HG03196 (cell line): ENCODE measurements around the gene OPA3.
"Not testable (repeated sequence)": the region's sequence is repeated elsewhere in the genome, so short reads cannot be mapped to it uniquely, and the experiment has no call there.

Source experiments
- ATAC-seq: cut with Tn5 transposase; IDR thresholded peaks from one replicate; pipeline ENCODE4 v1.9.1; 2021; ENCODE audit not compliant: unreplicated experiment

Gene OPA3

DNA sequence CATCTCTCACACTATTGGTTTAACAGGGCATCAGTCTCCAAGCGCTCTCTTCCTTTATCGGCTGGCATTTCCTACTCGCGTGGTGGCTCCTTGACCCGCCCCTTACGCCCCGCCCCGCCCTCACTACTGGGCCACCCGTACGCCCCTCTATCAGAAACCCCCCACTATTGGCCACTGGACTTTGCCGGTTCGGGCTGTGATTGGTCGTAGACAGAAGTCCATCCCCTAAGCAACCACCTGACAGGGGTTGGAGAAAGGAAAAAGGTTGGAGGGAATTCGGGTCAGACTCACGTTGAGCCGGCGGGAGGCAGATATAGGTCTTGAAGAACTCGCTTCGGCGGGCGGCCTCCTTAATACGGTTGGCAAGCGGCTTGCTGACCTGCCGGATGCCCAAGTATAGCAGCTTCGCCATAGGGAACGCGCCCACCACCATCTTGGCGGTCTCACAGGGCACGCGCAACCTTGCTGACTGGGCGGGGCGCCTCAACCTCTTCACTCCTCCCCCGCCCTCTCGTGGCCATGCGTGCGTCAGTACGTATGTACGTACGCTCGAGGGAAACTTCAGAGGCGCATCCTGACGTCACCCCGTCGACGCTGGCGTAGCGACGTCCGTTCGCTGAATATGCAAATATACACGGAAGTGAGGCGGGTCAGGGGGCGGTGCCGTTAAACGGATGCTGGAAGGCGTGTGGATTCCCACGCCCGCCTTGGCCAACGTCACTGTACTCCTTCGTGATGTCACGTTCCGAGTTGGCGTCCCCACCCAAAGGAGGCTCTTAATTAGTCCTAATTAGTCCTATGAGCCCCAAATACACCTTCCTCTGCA, at the start of gene OPA3:
Gene OPA3 (minus strand): TSS at position 471 of the 826 bp plus-strand sequence. CDS start 38 bp downstream, at position 433.
- peak; percentile 89 for ATAC-seq

DNA sequence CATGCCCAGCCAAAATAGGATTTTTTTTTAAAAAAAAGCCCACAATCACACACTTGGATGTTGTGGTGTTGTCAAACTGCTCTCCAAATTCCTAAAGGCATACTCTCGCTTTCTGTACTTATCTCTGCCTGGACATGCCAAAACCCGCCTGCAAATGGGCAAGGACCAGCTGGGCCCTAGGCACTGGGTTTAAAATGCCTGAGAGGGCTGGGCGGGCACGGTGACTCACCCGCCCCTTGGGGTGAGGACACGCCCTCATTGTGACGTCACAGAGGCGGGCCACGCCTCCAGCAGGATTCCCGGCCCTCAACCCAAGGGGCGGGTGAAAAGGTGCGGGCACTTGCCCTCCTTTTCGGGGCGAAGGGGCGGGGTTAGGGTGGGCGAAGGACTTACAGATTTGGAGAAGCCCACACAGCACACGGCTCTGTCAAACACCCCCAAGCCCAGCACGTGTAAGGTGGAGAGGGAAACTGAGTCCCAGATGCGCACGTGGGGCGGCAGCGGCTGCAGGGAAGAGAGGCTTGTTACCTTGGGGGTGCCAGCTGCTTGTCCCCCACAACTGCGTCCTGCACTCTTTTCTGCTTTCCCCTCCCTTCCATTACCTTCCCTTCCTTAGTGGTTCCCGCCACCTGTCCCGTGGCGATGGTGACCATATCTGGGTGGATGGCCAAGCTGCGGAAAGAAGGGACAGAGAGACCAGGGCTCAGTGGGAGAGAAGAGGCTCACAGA, 48.0 kb upstream of the OPA3 start:
- ATAC-seq, result no peak

DNA sequence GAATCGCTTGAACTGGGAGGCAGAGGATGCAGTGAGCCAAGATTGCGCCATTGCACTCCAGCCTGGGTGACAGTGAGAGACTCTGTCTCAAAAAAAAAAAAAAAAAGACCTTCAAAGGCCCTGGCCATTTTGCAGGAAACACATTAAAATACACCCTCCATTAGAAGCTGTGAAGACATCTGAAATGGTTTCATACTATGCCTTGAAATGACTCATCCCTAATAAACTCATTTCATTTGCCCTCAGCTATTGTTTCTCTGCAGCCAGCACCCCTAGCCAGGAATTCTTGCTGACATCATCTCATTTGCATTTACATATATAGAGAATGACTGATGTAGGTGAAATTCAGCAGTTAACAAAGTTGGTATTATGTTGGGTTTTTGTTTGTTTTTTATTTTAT, 45.9 kb upstream of the OPA3 start:
- ATAC-seq, result no peak

DNA sequence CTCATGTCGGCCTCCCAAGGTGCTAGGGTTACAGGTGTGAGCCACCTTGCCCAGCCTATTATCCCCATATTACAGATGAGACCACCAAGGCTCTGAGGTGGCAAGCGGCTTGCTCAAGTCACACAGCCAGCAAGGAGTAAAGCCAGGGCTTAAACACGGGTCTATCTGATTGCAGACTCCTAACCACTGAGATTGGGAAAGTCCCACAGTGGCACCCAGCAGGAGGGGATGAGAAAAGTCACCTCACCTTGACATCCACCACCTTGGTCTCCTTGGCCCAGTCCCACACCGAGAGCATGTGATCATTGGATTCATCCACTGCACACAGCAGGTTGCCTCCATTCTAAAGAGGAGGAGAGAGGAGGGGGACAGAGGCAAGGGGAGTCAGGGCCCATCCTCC, 45.1 kb upstream of the OPA3 start:
- ATAC-seq, result no peak

DNA sequence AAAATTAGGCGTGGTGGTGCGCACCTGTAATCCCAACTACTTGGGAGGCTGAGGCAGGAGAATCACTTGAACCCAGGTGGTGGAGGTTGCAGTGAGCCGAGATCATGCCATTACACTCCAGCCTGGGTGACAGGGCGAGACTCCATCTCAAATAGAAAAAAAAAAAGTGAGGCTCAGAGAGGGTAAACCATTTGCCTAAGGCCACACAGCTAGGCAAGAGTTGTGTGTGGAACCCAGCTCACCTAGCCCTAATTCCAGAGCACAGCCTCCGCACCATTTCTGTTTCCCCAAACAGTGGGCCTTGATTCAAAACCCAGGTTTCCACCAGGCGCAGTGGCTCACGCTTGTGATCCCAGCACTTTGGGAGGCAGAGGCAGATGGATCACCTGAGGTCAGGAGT, 43.6 kb upstream of the OPA3 start:
- not testable (repeated sequence) for ATAC-seq

DNA sequence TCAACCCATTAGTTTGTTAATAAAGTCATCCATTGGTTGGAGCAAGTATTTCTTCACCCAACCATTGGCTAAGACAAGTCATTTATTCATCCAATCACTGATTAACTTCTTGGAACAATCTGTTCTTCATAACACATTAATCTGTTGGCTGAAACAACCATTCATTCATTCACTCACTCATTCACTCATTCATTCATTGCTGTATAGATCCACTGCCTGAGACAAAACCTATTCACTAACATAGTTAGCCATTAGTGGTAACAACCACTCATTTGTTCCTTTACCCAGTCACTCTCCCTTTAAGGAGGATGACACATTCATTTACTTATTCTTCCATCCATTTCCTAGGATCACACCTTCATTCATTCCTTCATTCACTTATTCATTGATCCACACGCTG, 39.4 kb upstream of the OPA3 start:
- no peak for ATAC-seq

DNA sequence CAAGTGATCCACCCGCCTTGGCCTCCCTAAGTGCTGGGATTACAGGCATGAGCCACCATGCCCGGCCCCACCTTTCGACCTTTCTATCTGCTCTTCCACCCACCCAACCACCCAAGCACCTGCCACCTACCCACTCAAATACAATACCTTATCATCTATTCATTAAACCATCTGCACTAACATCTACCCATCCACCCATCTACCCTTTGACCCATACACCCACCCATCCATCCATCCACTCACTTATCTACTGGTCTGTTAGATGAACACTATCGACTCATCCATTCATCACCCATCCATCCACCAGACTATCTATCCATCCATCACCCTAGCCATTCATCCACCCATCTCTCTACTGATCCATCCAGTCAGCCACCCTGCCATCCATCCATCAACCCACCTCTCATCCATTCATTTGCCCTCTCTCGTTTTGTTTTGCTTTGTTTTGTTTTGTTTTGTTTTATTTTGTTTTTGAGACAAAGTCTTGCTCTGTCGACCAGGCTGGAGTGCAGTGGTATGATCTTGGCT, 37.4 kb upstream of the OPA3 start:
- no peak for ATAC-seq

DNA sequence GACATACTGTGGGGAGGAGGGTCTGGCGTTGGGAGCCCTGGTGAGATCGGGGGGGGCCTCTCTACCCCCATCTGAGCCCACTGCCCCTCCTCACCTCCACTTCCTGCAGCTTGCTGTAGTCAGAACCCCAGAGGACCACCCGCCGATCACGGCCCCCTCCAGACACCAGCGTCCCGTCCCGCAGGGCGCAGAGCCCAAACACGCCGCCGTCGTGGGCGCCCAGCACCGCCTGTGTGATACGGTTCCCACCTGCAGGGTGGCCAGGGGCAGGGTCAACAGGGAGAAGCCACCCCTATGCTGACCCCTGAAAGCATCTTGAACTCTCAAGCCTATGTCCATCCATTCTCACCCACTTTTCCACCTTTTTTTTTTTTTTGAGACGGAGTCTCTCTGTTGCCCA, 36.8 kb upstream of the OPA3 start:
- no peak for ATAC-seq

DNA sequence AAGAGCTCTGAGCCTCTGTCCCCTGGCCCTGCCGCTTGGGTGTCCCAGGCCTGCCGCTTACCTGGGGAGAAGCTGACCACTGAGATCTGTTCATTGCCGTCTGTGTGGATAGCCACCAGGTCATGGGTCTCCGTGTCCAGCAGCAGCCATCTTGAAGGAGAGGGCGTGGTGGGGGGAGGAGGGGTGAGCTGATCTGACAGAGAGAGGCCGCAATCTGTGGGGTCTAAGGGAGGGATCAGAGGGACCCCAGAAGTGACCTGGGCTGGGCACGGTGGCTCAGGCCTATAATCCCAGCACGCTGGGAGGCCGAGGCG, 32.1 kb upstream of the OPA3 start:
- ATAC-seq, result no peak

DNA sequence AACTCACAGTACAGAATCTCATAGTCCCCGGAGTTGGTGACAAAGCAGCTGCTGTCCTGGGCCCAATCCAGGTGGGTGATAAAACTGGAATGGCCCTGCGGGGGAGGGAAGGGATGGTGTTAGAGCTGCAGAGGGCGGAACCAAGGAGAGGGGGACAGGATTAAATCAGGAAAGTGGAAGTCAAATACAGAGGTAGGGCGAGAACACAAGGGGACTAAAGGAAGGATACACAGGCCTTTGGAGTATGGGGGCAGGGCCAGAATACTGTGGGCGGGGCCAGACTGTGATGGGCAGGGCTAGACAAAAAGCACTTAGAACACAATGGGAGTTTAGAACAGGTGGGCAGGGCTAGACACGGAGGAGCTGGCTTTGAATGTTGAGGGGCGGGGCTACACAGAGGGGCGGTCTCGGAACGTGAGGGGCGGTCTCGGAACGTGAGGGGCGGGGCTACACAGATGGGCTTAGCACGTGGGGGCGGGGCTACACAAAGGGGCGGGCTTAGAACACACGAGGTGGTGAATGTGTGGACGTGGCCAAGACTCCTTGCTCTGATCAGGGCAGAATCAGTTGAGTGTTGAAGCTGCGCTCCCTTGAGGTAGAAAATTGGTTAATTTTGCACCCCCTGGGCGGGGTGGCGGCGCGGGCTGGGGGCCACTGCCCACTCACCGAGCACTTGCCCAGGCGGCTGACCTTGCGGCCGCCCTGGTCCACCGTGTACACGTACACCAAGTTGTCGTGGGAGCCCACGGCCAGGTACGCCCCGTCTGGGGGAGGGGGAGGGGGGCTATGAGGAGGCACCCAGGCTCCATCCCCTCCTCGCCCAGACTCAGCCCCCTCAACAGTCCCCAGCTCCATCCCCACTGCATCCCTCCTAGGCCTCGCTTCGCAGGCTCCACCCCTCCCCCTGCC, 31.4 kb upstream of the OPA3 start:
- no peak for ATAC-seq

DNA sequence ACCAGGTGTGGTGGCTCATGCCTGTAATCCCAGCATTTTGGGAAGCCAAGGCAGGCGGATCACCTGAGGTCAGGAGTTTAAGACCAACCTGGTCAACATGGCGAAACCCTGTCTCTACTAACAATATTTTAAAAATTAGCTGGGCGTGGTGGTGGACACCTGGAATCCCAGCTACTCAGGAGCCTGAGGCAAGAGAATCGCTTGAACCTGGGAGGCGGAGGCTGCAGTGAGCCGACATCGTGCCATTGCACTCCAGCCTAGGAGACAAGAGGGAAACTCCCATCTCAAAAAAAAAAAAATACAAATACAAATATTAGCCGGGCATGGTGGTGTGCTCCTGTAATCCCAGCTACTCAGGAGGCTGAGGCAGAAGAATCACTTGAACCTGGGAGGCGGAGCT, 30.5 kb upstream of the OPA3 start:
- ATAC-seq, result not testable (repeated sequence)

DNA sequence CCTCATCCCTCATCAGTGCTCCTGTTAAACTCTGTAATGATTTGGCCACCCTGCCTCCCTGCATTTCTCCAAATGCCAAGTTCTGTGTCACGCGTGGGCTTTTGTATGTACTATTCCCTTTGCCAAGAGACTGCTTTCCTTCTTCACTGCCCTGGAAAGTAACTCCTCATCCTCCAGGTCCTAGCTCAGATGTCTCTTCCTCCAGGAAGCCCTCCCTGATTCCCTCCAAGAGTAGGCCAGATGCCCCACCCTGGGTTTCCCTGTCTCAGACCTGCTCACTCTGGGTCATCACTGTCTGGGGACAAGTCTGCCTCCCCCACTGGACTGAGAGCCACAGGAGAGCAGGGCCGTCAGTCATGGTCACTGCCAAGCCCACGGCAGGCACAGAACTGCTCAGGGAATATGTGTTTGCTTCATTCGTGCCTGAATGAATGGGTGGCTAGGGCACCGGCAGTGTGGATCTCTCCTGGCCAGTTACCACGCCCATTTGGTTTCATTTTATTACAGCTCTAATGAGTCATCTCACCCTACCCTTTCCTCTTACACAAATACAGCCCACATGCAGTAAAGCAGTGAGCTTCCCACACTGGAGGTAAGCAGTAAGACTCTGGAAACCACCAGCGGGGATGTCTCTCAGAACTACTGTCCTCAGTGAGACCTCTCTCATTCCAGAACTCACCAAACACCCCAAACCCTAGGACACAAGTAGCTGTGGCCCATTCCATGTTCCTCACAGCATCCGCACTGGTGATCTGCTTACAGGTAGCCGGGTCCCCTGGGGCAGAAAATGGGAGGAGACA, 29.5 kb upstream of the OPA3 start:
- ATAC-seq, result no peak

DNA sequence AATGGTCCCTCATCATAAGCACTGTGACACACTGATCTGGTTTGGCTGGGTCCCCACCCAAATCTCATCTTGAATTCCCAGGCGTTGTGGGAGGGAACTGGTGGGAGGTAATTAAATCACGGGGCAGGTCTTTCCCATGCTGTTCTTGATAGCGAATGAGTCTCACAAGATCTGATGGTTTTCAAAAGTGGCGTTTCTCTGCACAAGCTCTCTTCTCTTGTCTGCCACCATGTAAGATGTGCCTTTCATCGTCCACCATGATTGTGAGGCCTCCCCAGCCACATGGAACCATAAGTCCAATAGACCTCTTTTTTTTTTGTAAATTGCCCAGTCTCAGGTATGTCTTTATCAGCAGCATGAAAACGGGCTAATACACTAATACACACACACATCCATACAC, 24.3 kb upstream of the OPA3 start:
- ATAC-seq, result no peak

DNA sequence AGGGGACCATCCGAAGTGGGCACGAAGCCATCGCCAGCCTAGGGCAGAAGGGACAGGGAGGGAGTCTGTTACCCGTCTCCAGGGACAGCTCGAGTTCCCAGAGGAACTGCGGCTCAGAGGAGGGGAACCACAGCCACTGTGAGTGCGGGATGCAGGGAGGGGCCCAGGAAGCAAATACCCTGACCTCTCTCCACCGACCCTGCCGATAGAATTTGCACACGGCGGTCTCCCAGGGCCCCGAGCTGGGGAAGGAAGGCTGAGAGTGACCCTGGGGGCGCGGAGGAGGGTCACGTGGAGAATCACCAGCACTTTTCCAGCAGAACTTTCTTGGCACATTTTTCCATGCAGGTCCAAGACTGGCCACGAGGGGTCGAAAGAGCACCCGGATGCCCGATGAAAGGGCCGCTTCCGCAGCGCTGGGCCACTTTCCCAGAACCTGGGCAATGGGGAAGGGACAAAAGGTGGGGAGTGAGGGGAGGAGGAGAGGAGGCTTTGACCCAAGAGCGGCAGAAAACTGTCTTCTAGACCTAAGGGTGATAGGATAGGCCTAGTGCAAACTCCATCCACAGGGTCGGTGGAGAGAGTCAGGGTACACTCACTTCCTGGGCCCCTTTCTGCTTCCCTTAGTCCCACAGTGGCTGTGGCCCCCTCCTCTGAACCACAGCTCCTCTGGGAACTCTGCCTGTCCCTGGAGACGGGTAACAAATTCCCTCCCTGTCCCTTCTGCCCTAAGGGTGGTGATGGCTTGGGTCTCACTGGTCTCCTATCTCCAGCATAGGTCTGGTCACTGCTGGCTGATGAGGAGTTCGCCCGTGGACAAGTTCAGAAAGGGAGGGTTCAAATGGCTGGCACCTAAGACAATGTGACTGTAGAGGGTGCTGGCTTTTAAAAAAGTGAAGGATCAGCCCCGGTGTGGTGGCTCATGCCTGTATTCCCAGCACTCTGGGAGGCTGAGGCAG, 22.7 kb upstream of the OPA3 start:
- ATAC-seq, result no peak

DNA sequence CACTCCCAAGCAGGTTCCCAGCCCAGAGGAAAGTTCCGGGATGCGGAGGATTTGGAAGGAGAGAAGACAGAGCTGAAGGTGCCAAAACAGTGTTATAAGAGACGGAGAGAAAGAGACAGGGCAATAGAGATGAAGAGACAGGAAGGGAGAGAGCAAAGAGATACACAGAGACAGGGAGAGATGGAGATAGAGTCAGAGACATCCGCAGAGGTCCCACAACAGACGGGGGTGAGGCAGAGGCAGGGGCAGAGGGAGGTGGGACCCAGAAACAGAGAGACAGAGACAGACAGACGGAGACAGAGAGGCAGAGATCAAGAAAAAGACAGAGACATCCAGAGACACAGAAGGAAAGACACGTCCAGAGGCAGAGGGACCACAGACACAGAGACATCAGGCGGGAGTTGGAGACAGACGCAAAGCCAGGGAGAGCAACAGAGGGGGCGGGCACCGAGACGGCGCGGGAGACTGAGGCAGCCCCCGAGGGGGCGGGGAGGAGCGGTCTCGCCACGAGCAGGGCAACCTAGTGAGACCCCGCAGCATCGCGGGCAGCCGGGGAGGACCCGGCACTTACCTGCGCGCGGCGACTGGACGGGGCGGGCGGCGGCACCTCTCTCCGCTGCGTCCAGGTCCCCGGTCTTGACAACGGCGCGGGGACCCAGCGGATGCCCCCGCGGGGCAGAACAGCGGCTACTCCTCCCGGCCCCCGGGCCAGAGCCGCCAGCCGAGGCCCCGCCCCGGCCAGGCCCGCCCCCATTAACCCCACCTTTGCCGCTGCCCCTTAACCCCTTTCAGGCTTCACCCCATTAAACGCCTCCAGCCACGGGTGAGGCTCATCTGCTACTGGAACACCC, 17.1 kb upstream of the OPA3 start, which contains the start of gene GPR4:
Gene GPR4 (minus strand): TSS at position 689 of the 851 bp plus-strand sequence. CDS start 10,346 bp downstream, outside the sequence.
- ATAC-seq, result no peak

DNA sequence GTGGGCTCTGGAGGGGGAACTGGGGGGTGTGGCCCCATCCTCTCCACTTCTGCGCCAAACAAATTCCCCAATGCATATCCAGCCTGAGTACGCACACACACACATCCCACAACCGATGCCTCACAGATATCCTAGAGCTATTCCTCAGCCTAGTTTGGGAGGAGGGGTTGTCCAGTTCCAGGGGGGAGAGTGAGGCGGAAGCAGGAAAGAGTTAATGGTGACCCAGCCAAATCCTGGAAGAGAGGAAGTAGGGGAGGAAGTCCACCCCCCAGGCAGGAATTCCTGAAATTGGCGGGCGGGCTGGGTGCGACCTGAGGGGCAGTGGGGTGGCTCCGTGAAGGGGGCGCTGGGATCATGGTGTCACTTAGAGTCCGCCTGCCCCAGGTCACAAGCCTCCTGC, 16.5 kb upstream of the OPA3 start:
- ATAC-seq, result no peak

DNA sequence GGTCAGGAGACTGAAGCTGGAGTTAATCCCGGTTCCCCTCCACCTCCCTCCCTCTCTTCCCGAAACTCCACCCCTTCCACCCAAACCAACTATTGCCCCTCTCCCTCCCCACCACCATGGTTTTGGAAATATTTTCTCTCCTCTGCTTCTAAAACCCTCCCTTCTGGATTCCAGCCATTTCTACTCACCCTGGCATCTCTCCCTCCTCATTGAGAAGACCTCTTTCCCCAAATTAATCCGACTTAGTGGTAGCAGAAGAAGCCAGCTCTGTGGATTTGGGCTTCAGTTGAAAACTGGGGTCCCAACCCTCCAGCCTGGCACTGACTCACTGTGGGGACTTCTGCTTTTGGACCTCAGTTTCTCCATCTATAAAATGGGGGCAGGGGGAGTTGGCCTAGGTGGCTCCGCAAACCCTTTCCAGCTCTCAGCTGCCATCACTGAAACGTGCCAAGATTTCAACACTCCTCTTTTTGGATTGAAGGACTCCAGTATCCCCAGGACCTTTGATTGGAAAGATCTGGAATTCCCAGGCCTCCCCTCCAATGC, 15.8 kb upstream of the OPA3 start:
- no peak for ATAC-seq

DNA sequence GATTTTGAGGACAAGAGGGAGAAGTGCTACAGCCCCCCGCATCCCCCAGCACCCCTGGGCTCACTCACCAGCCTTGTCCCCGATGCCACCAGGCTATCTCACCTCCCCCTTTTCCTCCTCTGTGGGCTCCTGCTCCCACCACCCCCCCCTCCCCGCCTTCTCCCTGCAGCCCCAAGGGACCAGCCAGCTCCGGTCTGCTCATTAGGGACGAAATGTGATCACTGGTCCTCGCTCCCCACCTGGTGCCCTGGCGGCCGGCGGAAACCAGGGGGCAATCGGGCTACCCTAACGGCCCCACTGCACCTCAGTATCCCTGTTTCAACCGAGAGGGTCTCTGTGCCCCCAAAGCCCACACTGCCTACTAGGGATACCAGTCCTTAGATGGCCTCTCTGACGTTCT, 14.7 kb upstream of the OPA3 start:
- no peak for ATAC-seq
